HG03025 (cell line): ENCODE measurements around the gene NBDY.

Source experiments
- ATAC-seq: cut with Tn5 transposase; IDR thresholded peaks from one replicate; pipeline ENCODE4 v1.9.1; 2021; ENCODE audit warnings: mild to moderate bottlenecking, moderate library complexity; ENCODE audit not compliant: unreplicated experiment, low FRiP score

NBDY gene

DNA sequence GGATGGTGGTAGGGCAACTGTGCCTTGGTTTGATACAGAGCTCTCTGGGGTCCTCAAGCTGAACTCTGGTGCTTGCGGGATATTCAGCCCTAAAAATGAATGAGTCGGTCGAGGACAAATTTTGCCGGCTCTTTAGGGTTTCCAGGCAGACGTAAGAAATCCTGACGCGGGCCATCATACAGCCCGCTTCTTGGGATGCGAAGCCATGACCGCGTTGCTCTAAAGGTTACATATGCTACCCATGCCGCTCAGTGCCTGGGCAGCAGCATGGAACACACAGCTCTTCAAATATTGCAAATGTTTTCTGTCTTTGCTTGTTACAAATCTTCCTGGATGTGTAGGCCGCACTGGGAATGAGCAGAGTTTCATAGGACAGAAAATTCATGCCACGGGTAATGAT lies 55.6 kb downstream of the NBDY start:
- no peak for ATAC-seq

DNA sequence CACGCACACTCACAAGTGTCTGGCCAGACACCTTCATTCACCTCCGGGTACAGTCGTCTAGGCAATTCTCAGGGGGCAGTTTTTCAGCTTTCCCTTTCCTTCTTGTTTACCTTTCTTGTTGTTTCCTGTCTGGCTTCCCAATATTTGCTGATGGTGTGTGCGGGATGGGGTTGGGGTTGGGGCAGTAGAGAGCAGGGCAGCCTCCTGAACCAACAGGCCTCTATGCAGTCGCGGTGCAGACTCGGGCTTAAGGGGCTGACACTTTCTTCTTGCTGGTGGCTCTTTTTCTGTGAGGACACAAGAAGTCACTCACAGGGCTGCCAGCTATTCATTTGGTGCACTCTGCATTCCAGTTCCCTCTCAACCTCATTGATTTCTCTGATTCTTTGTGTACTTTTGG lies 56.4 kb downstream of the NBDY start:
- ATAC-seq: no peak

DNA sequence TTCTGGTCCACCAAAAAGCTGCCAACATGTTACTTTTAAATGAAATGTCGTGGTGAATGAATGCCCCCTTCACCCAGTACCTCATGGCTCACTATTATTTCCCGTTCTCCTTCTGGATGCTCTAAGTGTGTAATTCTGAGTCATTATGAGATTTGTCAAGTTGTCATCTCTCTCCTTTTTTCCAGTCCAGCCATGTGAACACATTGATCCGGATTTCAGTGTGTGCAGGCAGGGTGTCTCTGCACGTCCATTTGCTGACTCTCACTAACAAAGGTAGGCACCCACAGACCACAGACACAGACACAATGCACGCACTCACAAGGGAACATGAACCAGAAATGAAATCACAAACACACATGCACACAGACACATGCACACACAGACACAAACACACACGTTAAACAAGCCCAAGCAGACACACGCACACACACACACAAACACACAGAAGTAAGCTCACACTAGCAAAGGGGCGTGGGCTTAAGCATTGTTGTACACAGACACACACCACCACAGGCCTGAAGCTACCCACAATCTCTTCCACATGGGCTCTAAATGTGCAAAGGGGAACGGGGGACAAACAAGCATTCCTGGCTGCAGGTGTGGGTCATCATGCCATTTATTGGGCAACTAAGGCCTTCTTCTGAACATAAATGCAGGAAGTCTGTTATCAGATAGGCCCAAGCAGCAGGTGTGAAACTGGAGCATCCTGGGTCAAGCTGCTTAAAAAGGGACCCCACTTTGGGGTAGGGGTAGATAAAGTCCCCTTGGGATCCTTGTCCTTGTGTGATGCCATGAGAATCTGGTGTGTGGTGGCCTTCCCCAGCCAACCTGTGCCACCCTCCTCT lies 58.1 kb downstream of the NBDY start:
- no peak for ATAC-seq

DNA sequence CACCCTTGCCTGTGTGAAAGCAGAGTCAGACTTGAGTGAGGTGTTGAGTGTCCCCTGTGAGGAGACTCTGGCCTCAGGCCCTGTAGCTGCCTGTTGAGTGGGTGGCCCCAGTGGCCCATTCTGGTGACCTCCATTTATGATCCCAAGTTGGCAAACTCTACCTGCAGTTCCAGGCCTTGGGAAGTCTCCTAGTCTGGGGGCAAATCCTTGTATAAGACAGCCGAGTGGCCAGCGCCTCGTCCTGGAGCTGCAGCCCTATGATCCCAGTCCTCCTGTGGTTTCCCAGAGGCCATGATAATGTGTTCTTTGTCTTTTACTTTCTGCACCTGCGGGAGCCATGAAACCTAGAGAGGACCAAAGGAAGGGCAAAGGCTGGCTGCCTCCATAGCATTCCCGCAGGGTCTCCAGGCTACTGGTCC lies 58.7 kb downstream of the NBDY start:
- no peak for ATAC-seq

DNA sequence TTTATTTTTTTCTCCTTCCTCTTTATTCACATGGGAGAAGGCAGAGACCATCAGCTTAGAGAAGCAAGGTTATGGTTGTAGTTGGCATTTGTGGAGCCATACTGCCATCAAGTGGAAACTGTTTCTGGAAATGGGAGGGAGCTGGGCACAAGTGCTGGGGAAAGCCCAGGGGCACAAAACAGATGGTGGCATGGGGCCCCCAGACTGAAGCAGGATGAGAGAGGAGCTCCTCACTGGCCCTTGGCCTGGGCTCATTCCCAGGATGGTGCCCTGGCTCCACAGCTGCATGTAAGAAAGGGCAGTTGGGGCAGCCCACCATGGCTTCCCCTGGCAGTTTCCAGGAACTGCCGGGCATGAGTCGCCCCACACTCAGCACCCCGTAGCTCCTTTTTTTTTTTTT lies 59.2 kb downstream of the NBDY start:
- ATAC-seq: no peak

DNA sequence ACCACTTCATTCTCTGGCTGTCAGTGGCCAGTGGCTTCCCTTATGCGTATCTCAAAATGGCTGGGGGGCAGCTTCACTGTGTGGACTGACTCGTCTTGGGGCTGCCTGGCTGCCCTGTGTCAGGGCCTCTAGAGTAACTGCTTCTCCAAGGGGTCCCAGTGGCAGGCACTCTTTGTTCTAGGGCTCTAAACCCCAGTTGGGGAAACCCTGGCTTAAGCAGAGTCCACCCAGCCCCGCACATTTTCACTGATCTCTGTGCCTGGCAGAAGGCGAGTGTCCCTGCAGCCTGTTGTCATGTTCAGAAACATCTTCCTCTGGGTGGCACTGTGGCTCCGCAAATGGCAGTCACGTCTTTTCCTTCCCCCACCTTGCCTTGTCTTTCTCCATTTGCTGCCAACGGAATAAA lies 59.7 kb downstream of the NBDY start:
- ATAC-seq: peak; percentile 57

DNA sequence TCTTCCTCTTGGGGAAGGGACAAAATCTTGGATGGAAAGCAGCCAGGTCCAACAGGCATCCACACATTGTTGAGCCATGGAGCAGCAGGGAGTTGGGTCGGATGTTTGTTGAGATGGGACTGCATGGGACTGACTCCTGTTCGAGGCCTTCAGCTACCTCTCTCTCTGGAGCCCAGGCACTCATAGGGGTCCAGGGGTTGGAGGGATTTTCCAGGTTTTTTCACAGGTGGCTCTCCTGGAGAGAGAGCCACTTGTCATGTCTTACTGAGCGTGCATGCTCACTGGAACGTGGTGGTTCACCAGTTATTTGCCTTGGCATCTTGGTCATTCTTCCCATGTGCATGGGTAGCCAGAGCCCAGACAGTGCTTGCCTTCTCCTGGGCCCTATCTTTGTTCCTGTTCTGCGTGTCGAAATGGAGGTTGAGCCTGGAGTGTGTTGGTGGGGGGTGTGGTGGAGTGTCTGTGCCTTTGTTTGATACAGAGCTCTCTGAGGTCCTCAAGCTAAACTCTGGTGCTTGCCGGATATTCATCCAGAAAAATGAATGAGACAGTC lies 60.6 kb downstream of the NBDY start:
- no peak for ATAC-seq

DNA sequence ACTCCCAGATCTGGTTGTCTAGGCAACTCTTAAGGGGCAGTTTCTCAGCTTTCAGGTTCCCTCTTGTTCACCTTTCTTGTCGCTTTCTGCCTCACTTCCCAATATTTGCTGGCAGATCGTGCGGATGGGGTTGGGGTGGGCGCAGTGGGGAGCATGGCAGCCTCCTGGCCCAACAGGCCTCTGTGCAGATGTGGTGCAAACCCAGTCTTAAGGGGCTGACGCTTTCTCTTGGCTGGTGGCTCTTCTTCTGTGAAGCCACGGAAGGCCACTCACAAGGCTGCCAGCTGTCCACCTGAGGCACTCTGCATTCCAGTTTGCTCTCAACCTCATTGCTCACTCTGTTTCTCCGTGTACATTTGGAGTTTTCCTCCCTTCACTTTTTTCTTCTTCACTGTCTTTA lies 61.7 kb downstream of the NBDY start:
- no peak for ATAC-seq

DNA sequence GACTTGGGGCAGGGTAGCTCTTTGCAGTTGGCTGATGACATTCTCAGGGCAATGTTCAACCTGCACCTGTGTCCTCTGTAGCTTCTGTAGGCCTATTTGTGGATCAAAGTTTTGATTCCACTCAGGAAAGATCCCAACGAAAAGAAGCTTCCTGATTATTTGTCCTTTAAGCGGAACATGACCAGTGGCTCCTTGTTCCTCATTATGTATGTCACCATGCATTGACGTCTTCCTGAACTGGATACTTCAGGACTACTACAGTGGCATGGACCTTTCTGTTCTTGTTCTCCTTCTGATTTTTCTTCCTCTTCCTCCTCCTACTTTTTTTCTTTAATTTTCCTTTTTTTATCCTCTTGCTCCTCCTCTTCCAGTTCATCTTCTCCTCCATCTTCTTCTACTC lies 62.4 kb downstream of the NBDY start:
- ATAC-seq: no peak

DNA sequence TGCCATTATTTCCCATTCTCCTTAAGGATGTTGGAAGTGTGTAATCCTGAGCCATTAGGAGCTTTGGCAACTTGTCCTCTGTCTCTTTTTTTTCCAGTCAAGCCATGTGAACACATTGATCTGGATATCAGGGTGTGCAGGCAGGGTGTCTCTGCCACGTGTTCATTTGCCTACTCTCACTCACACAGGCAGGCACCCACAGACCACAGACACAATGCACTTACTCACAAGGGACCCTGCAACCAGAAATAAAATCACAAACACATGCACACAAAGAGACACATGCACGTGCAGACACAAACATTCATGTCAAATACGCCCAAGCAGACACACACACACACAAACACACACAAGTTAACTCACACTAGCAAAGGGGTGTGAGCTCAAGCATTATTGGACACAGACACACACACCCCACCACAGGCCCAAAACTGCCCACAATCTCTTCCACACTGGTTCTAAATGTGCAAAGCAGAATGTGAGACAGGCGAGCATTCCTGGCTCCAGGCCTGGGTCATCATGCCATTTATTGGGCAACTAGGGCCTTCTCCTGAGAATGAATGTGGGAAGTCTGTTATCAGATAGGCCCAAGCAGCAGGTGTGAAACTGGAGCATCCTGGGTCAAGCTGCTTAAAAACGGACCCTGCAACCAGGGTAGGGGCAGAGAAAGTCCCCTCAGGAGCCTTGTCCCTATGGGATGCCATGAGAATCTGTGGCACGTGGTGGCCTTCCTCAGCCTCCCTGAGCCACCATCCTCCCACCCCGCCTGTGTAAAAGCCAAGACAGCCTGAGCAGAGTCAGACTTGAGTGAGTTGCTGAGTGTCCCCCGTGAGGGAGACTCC lies 63.4 kb downstream of the NBDY start:
- ATAC-seq: no peak

DNA sequence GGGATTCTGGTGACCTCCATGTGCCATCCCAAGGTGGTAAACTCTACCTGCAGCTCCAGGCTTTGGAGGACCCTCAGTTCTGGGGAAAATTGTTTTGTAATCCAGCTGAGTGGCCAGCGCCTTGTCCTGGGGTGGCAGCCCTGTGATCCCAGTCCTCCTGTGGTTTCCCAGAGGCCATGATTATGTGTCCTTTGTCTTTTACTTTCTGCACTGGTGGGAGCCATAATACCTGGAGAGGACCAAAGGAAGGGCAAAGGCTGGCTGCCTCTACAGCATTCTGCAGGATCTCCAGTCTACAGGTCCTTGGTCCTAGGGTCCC lies 64.0 kb downstream of the NBDY start:
- ATAC-seq: no peak

DNA sequence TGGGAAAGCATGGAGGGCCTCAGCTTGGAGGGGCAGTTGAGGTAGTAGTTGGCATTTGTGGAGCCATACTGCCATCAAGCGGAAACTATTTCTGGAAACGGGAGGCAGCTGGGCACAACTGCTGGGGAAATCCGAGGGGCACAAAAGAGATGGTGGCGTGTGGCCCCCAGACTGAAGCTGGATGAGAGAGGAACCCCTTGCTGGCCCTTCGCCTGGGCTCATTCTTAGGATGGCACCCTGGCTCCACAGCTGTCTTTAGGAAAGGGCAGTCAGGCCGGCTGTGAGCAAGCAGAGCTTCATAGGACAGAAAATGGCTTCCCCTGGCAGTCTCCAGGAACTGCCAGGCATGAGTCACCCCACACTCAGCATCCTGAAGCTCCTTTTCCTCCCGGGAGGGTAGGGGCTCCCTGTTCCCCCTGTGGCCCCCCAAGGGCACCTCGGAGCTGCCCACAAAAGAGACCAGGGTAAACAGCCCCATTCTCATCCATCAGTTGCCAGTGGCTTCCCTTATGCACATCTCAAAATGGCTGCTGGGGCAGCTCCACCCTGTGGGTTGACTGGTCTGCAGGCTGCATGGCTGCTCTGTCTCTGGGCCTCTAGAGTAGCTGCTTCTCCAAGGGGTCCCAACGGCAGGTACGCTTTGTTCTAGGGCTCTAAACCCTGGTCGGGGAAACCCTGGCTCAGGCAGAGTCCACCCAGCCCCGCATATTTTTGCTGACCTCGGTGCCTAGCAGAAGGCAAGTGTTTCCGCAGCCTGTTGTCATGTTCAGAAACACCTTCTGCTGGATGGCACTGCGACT lies 64.7 kb downstream of the NBDY start:
- ATAC-seq: no peak

DNA sequence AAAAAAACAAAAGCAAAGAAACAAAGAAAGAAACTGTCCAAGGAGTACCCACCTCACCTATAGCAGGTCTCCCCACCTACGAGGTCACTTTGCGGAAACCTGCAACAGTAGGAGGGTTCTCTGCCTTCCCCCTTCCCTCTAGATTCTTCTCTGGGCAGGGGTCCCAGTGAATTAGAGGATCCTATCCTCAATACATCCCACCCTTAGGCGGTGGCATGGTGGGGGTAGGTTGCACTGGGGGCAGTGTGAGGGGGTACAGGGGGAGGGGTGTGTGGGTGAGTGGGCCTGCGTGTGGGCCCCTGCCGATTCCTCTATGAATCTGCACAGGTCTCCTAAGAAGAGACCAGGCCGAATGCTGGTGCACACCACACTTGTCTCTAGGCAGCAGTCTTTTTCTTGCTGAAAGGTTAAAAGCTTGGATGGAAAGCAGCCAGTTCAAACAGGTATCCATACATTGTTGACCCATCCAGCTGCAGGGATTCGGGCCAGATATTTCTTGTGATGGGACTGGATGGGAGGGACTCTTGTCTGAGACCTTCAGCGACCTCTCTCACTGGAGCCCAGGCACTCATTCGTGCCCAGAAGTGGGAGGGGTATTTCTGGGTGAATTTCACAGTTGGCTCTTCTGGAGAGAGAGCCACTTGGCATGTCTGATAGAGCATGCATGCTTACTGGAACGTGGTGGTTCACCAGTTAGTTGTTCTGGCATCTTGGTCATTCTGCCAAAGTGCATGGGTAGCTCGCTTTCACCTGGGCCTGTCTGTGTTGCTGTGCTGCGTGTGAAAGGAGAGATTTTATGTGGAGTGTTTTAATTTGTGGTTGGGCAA lies 65.6 kb downstream of the NBDY start:
- no peak for ATAC-seq

DNA sequence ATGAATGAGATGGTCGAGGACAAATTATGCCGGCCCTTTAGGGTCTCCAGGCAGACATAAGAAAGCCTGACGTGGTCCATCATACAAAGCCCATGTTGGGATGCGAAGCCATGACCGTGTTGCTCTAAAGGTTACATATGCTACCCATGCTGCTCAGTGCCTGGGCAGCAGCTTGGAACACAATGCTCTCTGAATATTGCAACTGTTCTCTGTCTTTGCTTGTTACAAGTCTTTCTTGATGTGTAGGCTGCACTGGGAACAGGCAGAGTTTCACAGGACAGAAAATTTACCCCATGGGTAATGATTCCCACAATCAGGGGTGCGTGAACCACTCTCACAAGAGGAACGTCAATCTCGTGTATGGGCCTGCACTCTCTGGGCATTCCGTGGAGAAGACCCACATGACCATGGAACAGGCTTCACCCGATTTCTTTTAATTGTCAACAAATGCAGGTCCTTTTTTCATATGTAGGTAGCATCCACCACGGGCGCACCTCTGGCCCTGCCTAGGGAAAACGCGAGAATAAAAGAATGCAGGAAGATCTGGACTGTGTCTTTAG lies 66.3 kb downstream of the NBDY start:
- no peak for ATAC-seq

DNA sequence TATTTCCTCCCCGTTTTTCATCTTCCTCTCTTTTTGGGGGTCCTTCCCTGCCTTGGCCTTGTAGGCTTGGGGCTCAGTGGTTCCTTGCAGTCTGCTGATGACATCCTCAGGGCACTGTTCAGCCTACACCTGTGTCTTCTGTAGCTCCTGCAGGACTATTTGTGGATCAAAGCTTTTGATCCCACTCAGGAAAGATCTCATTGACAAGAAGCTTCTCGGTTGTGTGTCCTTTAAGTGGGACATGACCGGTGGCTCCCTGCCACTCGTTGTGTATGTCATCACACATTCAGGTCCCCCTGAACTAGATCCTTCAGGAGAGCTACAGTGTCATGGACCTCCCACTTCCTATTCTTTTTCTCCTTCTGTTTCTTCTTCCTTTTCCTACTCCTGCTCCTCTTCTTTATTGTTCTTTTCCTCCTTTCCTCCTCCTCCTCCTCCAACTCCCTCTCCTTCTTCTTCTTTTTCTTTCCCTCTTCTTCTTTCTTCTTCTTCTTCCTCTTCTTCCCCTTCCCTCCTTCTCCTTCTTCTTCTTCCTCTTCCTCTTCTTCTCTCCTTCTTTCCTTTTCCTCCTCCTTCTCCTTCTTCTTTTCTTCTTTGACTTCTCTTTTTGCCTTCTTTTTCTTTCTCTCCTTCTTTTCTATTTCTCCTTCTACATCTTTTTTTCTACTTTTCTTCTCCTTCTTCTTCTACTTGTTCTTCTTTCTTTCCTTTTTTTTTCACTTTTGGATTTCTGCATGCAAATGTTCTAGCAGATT lies 67.8 kb downstream of the NBDY start:
- no peak for ATAC-seq

DNA sequence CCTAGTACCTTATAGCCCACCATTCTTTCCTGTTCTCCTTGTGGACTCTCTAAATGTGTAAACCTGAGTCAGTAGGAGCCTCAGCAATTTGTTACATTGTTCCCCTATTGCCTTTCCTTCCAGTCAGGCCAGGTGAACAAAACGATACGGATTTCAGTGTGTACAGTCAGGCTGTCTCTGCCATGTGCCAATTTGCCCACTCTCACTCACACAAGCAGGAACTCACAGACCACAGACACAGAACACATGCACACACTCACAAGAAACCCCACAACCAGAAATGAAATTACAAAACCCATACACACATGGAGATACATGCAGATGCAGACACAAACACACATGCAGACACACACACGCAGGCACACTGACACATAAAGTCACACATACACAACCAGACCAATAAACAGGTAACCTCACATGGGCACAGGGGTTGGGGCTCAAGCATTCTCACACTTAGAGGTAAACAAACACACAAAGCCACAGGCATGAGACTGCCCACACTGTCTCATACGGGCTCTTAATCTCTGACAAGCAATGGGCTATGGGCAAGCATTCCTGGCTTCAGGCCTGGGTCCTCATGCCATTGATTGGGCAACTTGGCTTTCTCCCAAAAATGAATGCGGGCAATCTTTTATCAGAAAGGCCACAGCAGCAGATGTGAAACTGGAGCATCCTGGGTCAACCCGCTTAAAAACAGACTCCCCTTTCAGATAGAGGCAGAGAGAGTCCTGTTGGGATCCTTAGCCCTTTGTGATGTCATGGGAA lies 68.7 kb downstream of the NBDY start:
- ATAC-seq: no peak

DNA sequence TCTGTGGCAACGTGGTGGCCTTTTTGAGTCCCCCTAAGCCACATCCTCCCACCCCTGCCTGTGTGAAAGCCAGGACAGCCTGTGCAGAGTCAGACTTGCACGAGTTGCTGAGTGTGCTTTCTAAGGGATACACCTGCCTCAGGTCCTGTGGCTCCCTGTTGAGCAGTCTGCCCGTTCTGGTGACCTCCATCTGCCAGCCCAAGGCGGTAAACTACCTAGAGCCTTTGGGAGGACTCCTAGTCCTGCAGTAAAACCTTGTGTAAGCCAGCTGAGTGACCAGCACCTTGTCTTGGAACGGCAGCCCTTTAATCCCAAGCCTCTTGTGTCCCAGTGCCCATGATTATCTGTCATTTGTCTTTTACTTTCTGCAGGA lies 69.3 kb downstream of the NBDY start:
- ATAC-seq: no peak
